ENCODE data around the gene GRB10. TPM values are rescaled to one million over a fixed set of nuclear protein-coding genes. Genes with fewer than 3 reads are reported as not detected.

GRB10 gene
- total RNA-seq, 1 experiment from 2014 or later: 47.9 TPM

- POLR2A ChIA-PET (ENCODE audit: unreplicated experiment): no interaction called here
- Histone ChIP-seq H3F3A (ENCODE audit: insufficient read depth, low read depth) (no peaks in the 10 kb centered on the region), H3K4me3 (no peak overlapping the region), H3K27me3 (ENCODE audit: insufficient read depth, low read depth) (peaks cover 4% of the 10 kb centered on the region; the same call in 1 of the 2 replicates), H3K4me2 (no peak overlapping the region), H2AFZ (no peak overlapping the region), H3K9me3 (ENCODE audit: insufficient read depth, low read depth) (no peaks in the 10 kb centered on the region), H3K36me3 (ENCODE audit: low read depth) (no peaks in the 10 kb centered on the region), H3K4me1 (replicated peaks; ENCODE audit: insufficient read depth) (no peaks in the 10 kb centered on the region), H3K79me2 (ENCODE audit: low read depth) (no peaks in the 10 kb centered on the region), H4K20me1 (ENCODE audit: insufficient read depth) (no peaks in the 10 kb centered on the region), H3K9me2 (ENCODE audit: insufficient read depth) (no peaks in the 10 kb centered on the region), H3K27ac (no peak overlapping the region)
- no peak for TF ChIP-seq EZH2 (IDR thresholded peaks at IDR 0.05; ENCODE audit: low read depth)
- no peak for TF ChIP-seq CTCF (conservative IDR thresholded peaks at IDR 0.05)
- CTCF ChIA-PET: no interaction called here
- no TSS peak for BruUV-seq (replicated peaks)
- intact Hi-C loops (cut with micrococcal nuclease; ENCODE audit: unreplicated experiment): no loop called here
- DNase-seq: no peak
These were observed 238.8 kb downstream of the GRB10 start for GRCh38 chr7:50543776-50544442.

- no peak for DNase-seq
- ChIA-PET POLR2A (ENCODE audit: unreplicated experiment) (no interaction called here), CTCF (no interaction called here)
- H3K4me2 ChIP-seq: no peak overlapping the region
- H3K79me2 ChIP-seq (ENCODE audit: low read depth): no peaks in the 10 kb centered on the region
- TF ChIP-seq CTCF (conservative IDR thresholded peaks at IDR 0.05) (no peak), EZH2 (IDR thresholded peaks at IDR 0.05; ENCODE audit: low read depth) (no peak)
- no peaks in the 10 kb centered on the region for H3K9me2 ChIP-seq (ENCODE audit: insufficient read depth)
- no peaks in the 10 kb centered on the region for H4K20me1 ChIP-seq (ENCODE audit: insufficient read depth)
- no peaks in the 10 kb centered on the region for H3K27me3 ChIP-seq (ENCODE audit: insufficient read depth, low read depth)
- H3K27ac ChIP-seq: no peak overlapping the region
- no peak overlapping the region for H3K4me3 ChIP-seq
- no peaks in the 10 kb centered on the region for H3K36me3 ChIP-seq (ENCODE audit: low read depth)
- intact Hi-C loops (cut with micrococcal nuclease; ENCODE audit: unreplicated experiment): no loop called here
- H3K9me3 ChIP-seq (ENCODE audit: insufficient read depth, low read depth): no peaks in the 10 kb centered on the region
- no peaks in the 10 kb centered on the region for H3K4me1 ChIP-seq (replicated peaks; ENCODE audit: insufficient read depth)
- H2AFZ ChIP-seq: no peak overlapping the region
- no TSS peak for BruUV-seq (replicated peaks)
- H3F3A ChIP-seq (ENCODE audit: insufficient read depth, low read depth): no peaks in the 10 kb centered on the region
These were observed 240.6 kb downstream of the GRB10 start for GRCh38 chr7:50542132-50542531.

GRCh38 chr7:50540785-50541579 lies 241.7 kb downstream of the GRB10 start:
- TF ChIP-seq CTCF (conservative IDR thresholded peaks at IDR 0.05) (no peak), EZH2 (IDR thresholded peaks at IDR 0.05; ENCODE audit: low read depth) (no peak)
- intact Hi-C loops (cut with micrococcal nuclease; ENCODE audit: unreplicated experiment): no loop called here
- POLR2A ChIA-PET (ENCODE audit: unreplicated experiment): no interaction called here
- H3K36me3 ChIP-seq (ENCODE audit: low read depth): no peaks in the 10 kb centered on the region
- H3K4me3 ChIP-seq: no peak overlapping the region
- no peaks in the 10 kb centered on the region for H3K27me3 ChIP-seq (ENCODE audit: insufficient read depth, low read depth)
- H3K27ac ChIP-seq: no peak overlapping the region
- H4K20me1 ChIP-seq (ENCODE audit: insufficient read depth): no peaks in the 10 kb centered on the region
- H3K4me2 ChIP-seq: no peak overlapping the region
- H3K9me2 ChIP-seq (ENCODE audit: insufficient read depth): no peaks in the 10 kb centered on the region
- H2AFZ ChIP-seq: no peak overlapping the region
- DNase-seq: no peak
- no peaks in the 10 kb centered on the region for H3K9me3 ChIP-seq (ENCODE audit: insufficient read depth, low read depth)
- BruUV-seq (replicated peaks): no TSS peak
- peaks cover 3% of the 10 kb centered on the region; the same call in 1 of the 2 replicates for H3K4me1 ChIP-seq (replicated peaks; ENCODE audit: insufficient read depth)
- H3F3A ChIP-seq (ENCODE audit: insufficient read depth, low read depth): no peaks in the 10 kb centered on the region
- CTCF ChIA-PET: no interaction called here
- no peaks in the 10 kb centered on the region for H3K79me2 ChIP-seq (ENCODE audit: low read depth)

Other genes starting within 250 kb of the GRB10 start
- gene DDC, start 217.5 kb downstream of the GRB10 start, total RNA-seq (2021): not detected in 2 replicates